ENCODE measurements around the gene UQCRQ.

- no peak for TF ChIP-seq CTCF (IDR thresholded peaks at IDR 0.05; ENCODE audit: low read length)
- no peak for TF ChIP-seq EZH2 (IDR thresholded peaks at IDR 0.05; ENCODE audit: borderline replicate concordance, low read length)
These were observed 39.5 kb downstream of the UQCRQ start for GRCh38 chr5:132905938-132906337.

Data from OCI-LY1 (cell line).